ENCODE measurements around the gene PKHD1. TPM values are rescaled to one million over a fixed set of nuclear protein-coding genes. Genes with fewer than 3 reads are reported as not detected.

The PKHD1 gene
- total RNA-seq, 3 donors from 2014 or later: not detected

- DNase-seq (no peak), ATAC-seq (no peak)
- no peaks in the 10 kb centered on the region for H3K4me1 Mint-ChIP-seq (ENCODE audit: low read depth)
- peaks cover 4% of the 10 kb centered on the region for H3K9me3 Mint-ChIP-seq
- no peaks in the 10 kb centered on the region for H3K36me3 Mint-ChIP-seq (ENCODE audit: insufficient read depth)
- H3K27me3 Mint-ChIP-seq (ENCODE audit: low read depth): no peaks in the 10 kb centered on the region
- H3K4me3 Mint-ChIP-seq: no peak overlapping the region
These were observed 349.6 kb downstream of the PKHD1 start for GRCh38 chr6:51737580-51738360.

- H3K4me3 Mint-ChIP-seq: no peak overlapping the region
- H3K36me3 Mint-ChIP-seq (ENCODE audit: insufficient read depth): no peaks in the 10 kb centered on the region
- no peak for DNase-seq
- H3K4me1 Mint-ChIP-seq (ENCODE audit: low read depth): no peaks in the 10 kb centered on the region
- H3K27me3 Mint-ChIP-seq (ENCODE audit: low read depth): no peaks in the 10 kb centered on the region
- H3K9me3 Mint-ChIP-seq: no peaks in the 10 kb centered on the region
- ATAC-seq: no peak
These were observed 362.3 kb downstream of the PKHD1 start for GRCh38 chr6:51725155-51725554.

GRCh38 chr6:51720327-51720726 lies 367.1 kb downstream of the PKHD1 start:
- Mint-ChIP-seq H3K4me1 (ENCODE audit: low read depth) (no peaks in the 10 kb centered on the region), H3K36me3 (ENCODE audit: insufficient read depth) (no peaks in the 10 kb centered on the region), H3K27me3 (ENCODE audit: low read depth) (no peaks in the 10 kb centered on the region), H3K9me3 (no peaks in the 10 kb centered on the region), H3K4me3 (no peak overlapping the region)
- no peak for ATAC-seq
- no peak for DNase-seq

- no peak overlapping the region for H3K4me3 Mint-ChIP-seq
- DNase-seq (no peak), ATAC-seq (no peak)
- no peaks in the 10 kb centered on the region for H3K36me3 Mint-ChIP-seq (ENCODE audit: insufficient read depth)
- H3K4me1 Mint-ChIP-seq (ENCODE audit: low read depth): no peaks in the 10 kb centered on the region
- no peaks in the 10 kb centered on the region for H3K27me3 Mint-ChIP-seq (ENCODE audit: low read depth)
- H3K9me3 Mint-ChIP-seq: no peaks in the 10 kb centered on the region
These were observed 368.1 kb downstream of the PKHD1 start for GRCh38 chr6:51719297-51719696.

- Mint-ChIP-seq H3K9me3 (no peaks in the 10 kb centered on the region), H3K4me1 (ENCODE audit: low read depth) (no peaks in the 10 kb centered on the region), H3K36me3 (ENCODE audit: insufficient read depth) (no peaks in the 10 kb centered on the region), H3K27me3 (ENCODE audit: low read depth) (no peaks in the 10 kb centered on the region), H3K4me3 (no peak overlapping the region)
- no peak for DNase-seq
- no peak for ATAC-seq
These were observed 368.9 kb downstream of the PKHD1 start for GRCh38 chr6:51718533-51718932.

- Mint-ChIP-seq H3K36me3 (ENCODE audit: insufficient read depth) (no peaks in the 10 kb centered on the region), H3K27me3 (ENCODE audit: low read depth) (no peaks in the 10 kb centered on the region), H3K4me3 (no peak overlapping the region), H3K4me1 (ENCODE audit: low read depth) (no peaks in the 10 kb centered on the region), H3K9me3 (no peaks in the 10 kb centered on the region)
- ATAC-seq (no peak), DNase-seq (no peak)
These were observed 369.9 kb downstream of the PKHD1 start for GRCh38 chr6:51717477-51717876.

GRCh38 chr6:51711876-51712275 lies 375.5 kb downstream of the PKHD1 start:
- Mint-ChIP-seq H3K4me1 (ENCODE audit: low read depth) (no peaks in the 10 kb centered on the region), H3K4me3 (no peak overlapping the region), H3K9me3 (peaks cover 3% of the 10 kb centered on the region), H3K27me3 (ENCODE audit: low read depth) (no peaks in the 10 kb centered on the region), H3K36me3 (ENCODE audit: insufficient read depth) (no peaks in the 10 kb centered on the region)
- no peak for DNase-seq
- no peak for ATAC-seq

- ATAC-seq (no peak), DNase-seq (no peak)
- H3K4me1 Mint-ChIP-seq (ENCODE audit: low read depth): no peaks in the 10 kb centered on the region
- H3K4me3 Mint-ChIP-seq: no peak overlapping the region
- no peaks in the 10 kb centered on the region for H3K9me3 Mint-ChIP-seq
- H3K36me3 Mint-ChIP-seq (ENCODE audit: insufficient read depth): no peaks in the 10 kb centered on the region
- H3K27me3 Mint-ChIP-seq (ENCODE audit: low read depth): no peaks in the 10 kb centered on the region
These were observed 381.3 kb downstream of the PKHD1 start for GRCh38 chr6:51706086-51706485.

GRCh38 chr6:51704932-51705540 lies 382.4 kb downstream of the PKHD1 start:
- ATAC-seq: no peak
- H3K9me3 Mint-ChIP-seq: no peaks in the 10 kb centered on the region
- no peak for DNase-seq
- no peak overlapping the region for H3K4me3 Mint-ChIP-seq
- H3K27me3 Mint-ChIP-seq (ENCODE audit: low read depth): no peaks in the 10 kb centered on the region
- no peaks in the 10 kb centered on the region for H3K36me3 Mint-ChIP-seq (ENCODE audit: insufficient read depth)
- no peaks in the 10 kb centered on the region for H3K4me1 Mint-ChIP-seq (ENCODE audit: low read depth)

- Mint-ChIP-seq H3K36me3 (ENCODE audit: insufficient read depth) (no peaks in the 10 kb centered on the region), H3K4me1 (ENCODE audit: low read depth) (no peaks in the 10 kb centered on the region), H3K9me3 (no peaks in the 10 kb centered on the region), H3K4me3 (no peak overlapping the region), H3K27me3 (ENCODE audit: low read depth) (no peaks in the 10 kb centered on the region)
- ATAC-seq: no peak
- no peak for DNase-seq
These were observed 384.6 kb downstream of the PKHD1 start for GRCh38 chr6:51702851-51703250.

- H3K27me3 Mint-ChIP-seq (ENCODE audit: low read depth): no peaks in the 10 kb centered on the region
These were observed 402.8 kb downstream of the PKHD1 start for GRCh38 chr6:51684603-51685002.

GRCh38 chr6:51684038-51684437 lies 403.4 kb downstream of the PKHD1 start:
- no peaks in the 10 kb centered on the region for H3K4me1 Mint-ChIP-seq (ENCODE audit: low read depth)
- peaks cover 3% of the 10 kb centered on the region for H3K9me3 Mint-ChIP-seq
- no peaks in the 10 kb centered on the region for H3K36me3 Mint-ChIP-seq (ENCODE audit: insufficient read depth)
- no peak overlapping the region for H3K4me3 Mint-ChIP-seq
- DNase-seq: no peak
- ATAC-seq: no peak
- H3K27me3 Mint-ChIP-seq (ENCODE audit: low read depth): no peaks in the 10 kb centered on the region

More at GRCh38 chr6:51684603-51685002, 402.8 kb downstream of the PKHD1 start:
- no peaks in the 10 kb centered on the region for H3K36me3 Mint-ChIP-seq (ENCODE audit: insufficient read depth)
- H3K4me3 Mint-ChIP-seq: no peak overlapping the region
- H3K4me1 Mint-ChIP-seq (ENCODE audit: low read depth): no peaks in the 10 kb centered on the region
- ATAC-seq: no peak
- H3K9me3 Mint-ChIP-seq: peaks cover 3% of the 10 kb centered on the region
- DNase-seq: no peak

GRCh38 chr6:51678905-51679620 lies 408.4 kb downstream of the PKHD1 start:
- DNase-seq (no peak), ATAC-seq (no peak)
- no peaks in the 10 kb centered on the region for H3K9me3 Mint-ChIP-seq
- no peaks in the 10 kb centered on the region for H3K27me3 Mint-ChIP-seq (ENCODE audit: low read depth)
- H3K36me3 Mint-ChIP-seq (ENCODE audit: insufficient read depth): no peaks in the 10 kb centered on the region
- no peak overlapping the region for H3K4me3 Mint-ChIP-seq
- no peaks in the 10 kb centered on the region for H3K4me1 Mint-ChIP-seq (ENCODE audit: low read depth)

GRCh38 chr6:51678274-51678673 lies 409.1 kb downstream of the PKHD1 start:
- Mint-ChIP-seq H3K27me3 (ENCODE audit: low read depth) (no peaks in the 10 kb centered on the region), H3K9me3 (no peaks in the 10 kb centered on the region), H3K4me1 (ENCODE audit: low read depth) (no peaks in the 10 kb centered on the region), H3K4me3 (no peak overlapping the region), H3K36me3 (ENCODE audit: insufficient read depth) (no peaks in the 10 kb centered on the region)
- DNase-seq: no peak
- ATAC-seq: no peak

- peaks cover 5% of the 10 kb centered on the region for H3K9me3 Mint-ChIP-seq
- ATAC-seq: no peak
- H3K4me3 Mint-ChIP-seq: no peak overlapping the region
- no peaks in the 10 kb centered on the region for H3K36me3 Mint-ChIP-seq (ENCODE audit: insufficient read depth)
- no peaks in the 10 kb centered on the region for H3K4me1 Mint-ChIP-seq (ENCODE audit: low read depth)
- DNase-seq: no peak
- no peaks in the 10 kb centered on the region for H3K27me3 Mint-ChIP-seq (ENCODE audit: low read depth)
These were observed 411.5 kb downstream of the PKHD1 start for GRCh38 chr6:51675922-51676275.
